Islet of Langerhans (tissue), 1 donor: ENCODE results near the gene ANKH.
"Not testable (repeated sequence)": the region's sequence is repeated elsewhere in the genome, so short reads cannot be mapped to it uniquely, and the experiment has no call there.

Experiments
- FAIRE-seq: peaks from one replicate; lab custom pipeline; 2011; peaks lifted over from hg19 to GRCh38; lab: Jason Lieb, UNC

The ANKH gene

GRCh38 chr5:14853685-14854084 is 17.9 kb downstream of the ANKH start:
- no peak for FAIRE-seq

- no peak for FAIRE-seq
Measured at GRCh38 chr5:14852779-14853178, 18.8 kb downstream of the ANKH start.

GRCh38 chr5:14851999-14852526 is 19.5 kb downstream of the ANKH start:
- no peak for FAIRE-seq

DNA sequence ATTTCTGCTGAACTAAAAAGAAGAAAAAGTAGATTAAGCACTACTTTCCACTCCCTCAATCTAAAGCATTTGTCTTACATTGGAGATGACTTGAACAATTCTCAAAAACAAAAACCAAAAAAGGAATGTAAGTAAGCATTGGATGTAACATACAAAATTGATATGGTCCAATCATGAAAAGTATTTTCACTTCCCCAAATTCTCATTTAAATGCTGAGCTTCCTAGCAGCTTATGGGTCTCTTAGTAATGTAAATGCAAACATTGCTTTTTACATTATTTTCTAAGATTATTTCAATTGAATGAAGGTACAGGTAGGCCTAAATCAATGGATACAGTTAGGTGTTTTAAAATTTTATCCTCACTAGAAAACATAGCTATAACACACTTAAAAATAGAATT is 20.0 kb downstream of the ANKH start:
- FAIRE-seq: no peak

GRCh38 chr5:14851050-14851419 is 20.5 kb downstream of the ANKH start:
- FAIRE-seq: no peak

DNA sequence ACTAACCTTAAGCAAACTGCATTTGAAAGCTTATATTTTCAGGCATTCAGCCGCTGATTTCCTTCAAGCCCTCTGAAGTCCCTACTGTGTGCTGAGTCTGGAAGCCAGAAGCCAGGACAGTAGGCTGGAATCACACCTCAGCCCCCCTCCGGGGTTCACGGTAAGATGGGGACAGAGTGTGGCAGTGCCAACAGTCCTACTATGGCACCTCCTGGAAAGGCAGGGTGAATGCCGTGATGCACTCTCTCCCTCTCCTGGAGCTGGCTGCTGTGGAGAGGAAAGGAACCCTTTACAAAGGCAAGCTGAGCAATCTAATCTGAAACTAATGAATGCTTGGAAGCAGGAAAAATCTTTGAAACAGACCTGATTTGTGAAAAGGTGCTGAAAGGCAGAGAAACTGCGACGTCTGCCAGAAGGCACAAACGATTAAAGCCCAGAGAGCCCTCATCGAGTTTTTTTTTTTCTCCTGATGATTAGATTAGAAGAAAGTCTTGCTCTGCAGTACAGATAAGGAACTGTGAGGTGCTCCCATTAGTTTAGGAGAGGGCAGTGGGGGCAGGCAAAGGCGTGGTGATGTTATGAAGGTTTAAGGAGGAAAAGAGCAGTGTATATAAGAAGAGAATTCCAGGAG is 21.0 kb downstream of the ANKH start:
- no peak for FAIRE-seq

- FAIRE-seq: no peak
Measured at GRCh38 chr5:14849516-14850294, 21.9 kb downstream of the ANKH start.

DNA sequence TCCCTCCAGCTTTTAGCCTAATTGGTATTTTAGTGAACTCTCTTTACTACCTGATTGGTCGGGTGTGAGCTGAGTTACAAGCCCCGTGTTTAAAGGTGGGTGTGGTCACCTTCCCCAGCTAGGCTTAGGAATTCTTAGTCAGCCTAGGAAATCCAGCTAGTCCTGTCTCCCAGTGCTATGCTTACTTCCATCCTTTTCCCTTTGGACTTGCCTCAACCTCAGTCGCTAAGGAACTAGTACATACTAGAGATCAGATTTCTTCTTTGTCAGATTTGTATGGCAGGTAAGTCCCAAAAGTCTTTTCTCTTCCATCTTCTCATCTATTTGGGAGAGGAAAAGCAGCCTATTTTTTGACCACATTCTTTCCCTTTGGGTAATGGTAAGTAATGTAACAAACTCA is 22.6 kb downstream of the ANKH start:
- FAIRE-seq: not testable (repeated sequence)

DNA sequence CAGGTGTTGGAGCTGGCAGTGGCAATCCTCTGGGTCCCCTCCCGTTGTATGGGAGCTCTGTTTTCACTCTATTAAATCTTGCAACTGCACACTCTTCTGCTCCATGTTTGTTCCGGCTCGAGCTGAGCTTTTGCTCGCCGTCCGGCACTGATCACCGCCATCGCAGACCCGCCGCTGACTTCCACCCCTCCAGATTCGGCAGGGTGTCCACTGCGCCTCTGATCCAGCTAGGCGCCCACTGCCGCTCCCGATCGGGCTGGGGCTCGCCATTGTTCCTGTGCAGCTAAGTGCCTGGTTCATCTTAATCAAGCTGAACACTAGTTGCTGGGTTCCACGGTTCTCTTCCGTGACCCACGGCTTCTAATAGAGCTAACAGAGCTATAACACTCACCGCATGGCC is 23.2 kb downstream of the ANKH start:
- no peak for FAIRE-seq

- no peak for FAIRE-seq
Measured at GRCh38 chr5:14847471-14847870, 24.1 kb downstream of the ANKH start.

GRCh38 chr5:14842117-14842516 is 29.5 kb downstream of the ANKH start:
- FAIRE-seq: no peak

DNA sequence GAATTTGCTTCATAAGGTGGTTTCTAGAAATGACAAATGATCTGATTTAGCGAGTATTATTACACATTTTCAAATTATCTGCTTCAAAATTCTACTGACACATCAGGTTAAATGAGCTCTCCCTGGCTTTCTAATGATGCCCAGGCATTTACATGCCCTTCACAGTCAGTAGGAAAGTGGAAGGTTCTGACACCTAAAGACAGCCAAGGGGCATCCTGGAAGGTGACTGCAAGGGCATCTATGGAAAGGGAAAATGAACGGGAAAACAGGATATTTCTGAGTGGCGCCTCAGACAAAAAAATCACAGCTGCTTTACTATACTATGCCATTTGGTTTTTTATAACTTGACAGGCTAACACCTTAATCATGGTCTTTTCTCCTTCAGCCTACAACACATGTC is 31.0 kb downstream of the ANKH start:
- FAIRE-seq: no peak

- FAIRE-seq: no peak
Measured at GRCh38 chr5:14838396-14839319, 32.9 kb downstream of the ANKH start.

DNA sequence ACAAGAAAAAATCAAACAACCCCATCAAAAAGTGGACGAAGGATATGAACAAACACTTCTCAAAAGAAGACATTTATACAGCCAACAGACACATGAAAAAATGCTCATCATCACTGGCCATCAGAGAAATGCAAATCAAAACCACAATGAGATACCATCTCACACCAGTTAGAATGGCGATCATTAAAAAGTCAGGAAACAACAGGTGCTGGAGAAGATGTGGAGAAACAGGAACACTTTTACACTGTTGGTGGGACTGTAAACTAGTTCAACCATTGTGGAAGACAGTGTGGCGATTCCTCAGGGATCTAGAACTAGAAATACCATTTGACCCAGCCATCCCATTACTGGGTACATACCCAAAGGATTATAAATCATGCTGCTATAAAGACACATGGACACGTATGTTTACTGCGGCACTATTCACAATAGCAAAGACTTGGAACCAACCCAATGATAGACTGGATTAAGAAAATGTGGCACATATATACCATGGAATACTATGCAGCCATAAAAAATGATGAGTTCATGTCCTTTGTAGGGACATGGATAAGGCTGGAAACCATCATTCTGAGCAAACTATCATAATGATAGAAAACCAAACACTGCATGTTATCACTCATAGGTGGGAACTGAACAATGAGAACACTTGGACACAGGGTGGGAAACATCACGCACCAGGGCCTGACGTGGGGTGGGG is 34.0 kb downstream of the ANKH start:
- FAIRE-seq: not testable (repeated sequence)

- no peak for FAIRE-seq
Measured at GRCh38 chr5:14834584-14835550, 36.7 kb downstream of the ANKH start.

DNA sequence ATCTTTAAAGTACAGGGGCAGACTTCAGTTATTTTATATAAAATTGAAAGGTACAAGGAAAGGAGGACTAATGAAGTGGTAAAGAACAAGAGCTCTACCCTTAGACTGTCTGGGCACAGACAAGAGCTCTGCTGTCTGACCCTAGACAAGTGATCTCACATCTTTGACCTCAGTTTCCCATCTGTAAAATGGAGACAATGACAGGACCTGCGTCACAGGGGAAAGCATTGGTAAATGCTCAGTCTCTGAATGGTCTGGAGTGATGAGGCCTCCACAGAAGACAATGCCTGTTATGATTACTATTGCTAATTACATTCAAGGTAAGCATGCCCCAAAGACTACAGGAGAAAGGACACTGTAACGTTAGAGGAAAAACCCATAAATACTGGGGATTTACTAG is 37.5 kb downstream of the ANKH start:
- no peak for FAIRE-seq

GRCh38 chr5:14831006-14831338 is 40.6 kb downstream of the ANKH start:
- no peak for FAIRE-seq

GRCh38 chr5:14830210-14831005 is 41.2 kb downstream of the ANKH start:
- FAIRE-seq: no peak

DNA sequence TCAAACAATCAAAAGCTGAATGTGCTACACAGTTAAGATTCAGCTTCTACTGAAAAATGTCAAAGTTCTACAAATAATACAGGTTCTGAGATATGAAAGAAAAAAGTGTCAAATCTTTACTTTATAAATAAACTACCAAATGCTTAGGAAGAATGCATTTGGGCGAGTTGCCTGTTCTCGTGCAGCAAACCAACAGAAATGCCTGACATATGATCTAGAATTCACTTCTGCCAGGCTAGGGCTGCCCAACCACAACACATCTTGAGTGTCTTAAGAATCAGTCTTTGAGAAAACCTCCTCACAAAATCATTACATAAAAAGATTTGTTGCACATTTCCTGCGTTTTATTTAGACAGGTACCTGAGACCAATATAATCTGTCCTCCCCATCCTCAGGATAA is 42.2 kb downstream of the ANKH start:
- no peak for FAIRE-seq

DNA sequence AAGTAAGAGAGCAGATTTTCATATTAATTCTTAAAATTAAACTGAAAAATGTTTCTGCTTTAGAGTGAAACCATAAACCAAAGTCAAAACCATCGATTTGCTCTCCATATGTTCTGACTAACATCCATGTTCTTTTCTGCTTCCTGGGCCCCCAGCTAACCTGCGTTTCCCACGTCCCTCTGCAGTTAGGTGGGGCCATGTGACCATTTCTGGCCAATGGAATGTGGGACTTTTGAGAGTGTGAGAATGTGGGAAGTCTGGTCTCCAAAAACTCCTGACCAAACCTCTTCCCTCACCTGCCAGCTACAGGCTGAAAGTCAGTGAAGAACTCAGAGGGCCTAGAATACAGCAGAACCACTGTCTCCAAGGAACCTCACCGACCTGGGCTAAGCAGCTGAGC is 44.9 kb downstream of the ANKH start:
- no peak for FAIRE-seq
